Measurements from ENCODE around the gene AGBL1.

- TF ChIP-seq CTCF (IDR thresholded peaks at IDR 0.05) (no peak), EZH2 (IDR thresholded peaks at IDR 0.05; ENCODE audit: borderline replicate concordance, insufficient read depth, low read depth, low read length, poor library complexity, severe bottlenecking) (no peak)
Measured at GRCh38 chr15:86872782-86873181, 793.1 kb downstream of the AGBL1 start.

Data from B cell (primary cell).